ENCODE data around the gene PTCD3.

- TF ChIP-seq, protein P1, sequence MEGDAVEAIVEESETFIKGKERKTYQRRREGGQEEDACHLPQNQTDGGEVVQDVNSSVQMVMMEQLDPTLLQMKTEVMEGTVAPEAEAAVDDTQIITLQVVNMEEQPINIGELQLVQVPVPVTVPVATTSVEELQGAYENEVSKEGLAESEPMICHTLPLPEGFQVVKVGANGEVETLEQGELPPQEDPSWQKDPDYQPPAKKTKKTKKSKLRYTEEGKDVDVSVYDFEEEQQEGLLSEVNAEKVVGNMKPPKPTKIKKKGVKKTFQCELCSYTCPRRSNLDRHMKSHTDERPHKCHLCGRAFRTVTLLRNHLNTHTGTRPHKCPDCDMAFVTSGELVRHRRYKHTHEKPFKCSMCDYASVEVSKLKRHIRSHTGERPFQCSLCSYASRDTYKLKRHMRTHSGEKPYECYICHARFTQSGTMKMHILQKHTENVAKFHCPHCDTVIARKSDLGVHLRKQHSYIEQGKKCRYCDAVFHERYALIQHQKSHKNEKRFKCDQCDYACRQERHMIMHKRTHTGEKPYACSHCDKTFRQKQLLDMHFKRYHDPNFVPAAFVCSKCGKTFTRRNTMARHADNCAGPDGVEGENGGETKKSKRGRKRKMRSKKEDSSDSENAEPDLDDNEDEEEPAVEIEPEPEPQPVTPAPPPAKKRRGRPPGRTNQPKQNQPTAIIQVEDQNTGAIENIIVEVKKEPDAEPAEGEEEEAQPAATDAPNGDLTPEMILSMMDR (conservative IDR thresholded peaks at IDR 0.05; ENCODE audit: low read depth, low read length), result no peak
- TF ChIP-seq BHLHE40 (IDR thresholded peaks at IDR 0.05; ENCODE audit: low read depth, low read length), result no peak
- TF ChIP-seq POLR2A (IDR thresholded peaks at IDR 0.05; ENCODE audit: low read depth, low read length), result no peak
- TF ChIP-seq ELK1 (IDR thresholded peaks at IDR 0.05; ENCODE audit: borderline replicate concordance, low read depth, low read length), result no peak
- TF ChIP-seq RFX5 (IDR thresholded peaks at IDR 0.05; ENCODE audit: low read depth, low read length), result no peak
- TF ChIP-seq SMC3 (IDR thresholded peaks at IDR 0.05; ENCODE audit: low read depth, low read length), result no peak
- no peak for TF ChIP-seq CHD1 (IDR thresholded peaks at IDR 0.05; ENCODE audit: low read depth, low read length)
- TF ChIP-seq NFE2L2 (IDR thresholded peaks at IDR 0.05; ENCODE audit: low read depth, low read length), result no peak
Measured at GRCh38 chr2:86124683-86125082, 18.6 kb downstream of the PTCD3 start.
